ENCODE measurements around the gene RBBP4.
"Not testable (repeated sequence)": the region's sequence is repeated elsewhere in the genome, so short reads cannot be mapped to it uniquely, and the experiment has no call there.

RBBP4 gene

DNA sequence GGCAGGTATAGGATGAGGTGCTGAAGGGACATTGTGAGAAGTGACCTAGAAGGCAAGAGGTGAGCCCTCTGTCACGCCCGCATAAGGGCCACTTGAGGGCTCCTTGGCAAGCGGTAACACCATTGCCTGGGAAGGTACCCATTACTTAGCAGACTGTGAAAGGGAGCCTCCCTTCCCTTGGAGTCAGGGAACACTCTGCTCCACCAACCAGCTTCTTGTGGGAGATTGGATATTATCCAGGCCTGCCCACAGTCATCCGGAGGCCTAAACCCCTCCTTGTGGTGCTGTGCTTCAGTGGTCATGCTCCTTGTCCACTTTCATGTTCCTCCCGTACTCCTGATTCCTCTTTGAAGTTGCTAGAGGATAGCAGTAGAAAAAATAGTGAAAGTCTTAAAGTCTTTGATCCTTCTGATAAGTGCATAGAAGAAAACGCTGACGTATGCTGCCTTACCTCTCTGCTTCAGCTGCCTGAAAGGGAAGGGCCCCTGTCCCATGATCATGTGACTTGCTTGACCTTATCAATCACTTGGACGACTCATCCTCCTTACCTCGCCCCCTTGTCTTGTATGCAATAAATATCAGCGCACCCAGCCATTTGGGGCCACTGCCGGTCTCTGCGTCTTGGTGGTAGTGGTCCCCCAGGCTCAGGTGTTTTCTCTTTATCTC, 16.0 kb downstream of the RBBP4 start:
- Histone ChIP-seq H3K27me3 (ENCODE audit: control insufficient read depth, insufficient read depth, low read length, poor library complexity, severe bottlenecking) (no peaks in the 10 kb centered on the region), H3K9me3 (ENCODE audit: control insufficient read depth, low read length) (no peaks in the 10 kb centered on the region), H3K27ac (ENCODE audit: insufficient read depth, low read depth, low read length, poor library complexity, severe bottlenecking) (no peak overlapping the region), H3K4me3 (ENCODE audit: insufficient read depth, low read depth, low read length) (no peak overlapping the region), H3K36me3 (ENCODE audit: control insufficient read depth, insufficient read depth, low read length) (peaks cover 72% of the 10 kb centered on the region), H3K4me1 (ENCODE audit: control insufficient read depth, insufficient read depth, low read length) (no peaks in the 10 kb centered on the region)
- WGBS, 2 experiments, result 95 to 96% methylated on average over 12 of the region's 12 CpGs

GRCh38 chr1:32668716-32669115, 17.7 kb downstream of the RBBP4 start:
- H3K27ac ChIP-seq (ENCODE audit: insufficient read depth, low read depth, low read length, poor library complexity, severe bottlenecking); H3K9me3 ChIP-seq (ENCODE audit: control insufficient read depth, low read length); H3K27me3 ChIP-seq (ENCODE audit: control insufficient read depth, insufficient read depth, low read length, poor library complexity, severe bottlenecking); H3K4me1 ChIP-seq (ENCODE audit: control insufficient read depth, insufficient read depth, low read length); H3K4me3 ChIP-seq (ENCODE audit: insufficient read depth, low read depth, low read length): not testable (repeated sequence)
- peaks cover 72% of the 10 kb centered on the region for H3K36me3 ChIP-seq (ENCODE audit: control insufficient read depth, insufficient read depth, low read length)
- 96 to 100% methylated on average over 5 of the region's 5 CpGs for WGBS, 2 experiments

DNA sequence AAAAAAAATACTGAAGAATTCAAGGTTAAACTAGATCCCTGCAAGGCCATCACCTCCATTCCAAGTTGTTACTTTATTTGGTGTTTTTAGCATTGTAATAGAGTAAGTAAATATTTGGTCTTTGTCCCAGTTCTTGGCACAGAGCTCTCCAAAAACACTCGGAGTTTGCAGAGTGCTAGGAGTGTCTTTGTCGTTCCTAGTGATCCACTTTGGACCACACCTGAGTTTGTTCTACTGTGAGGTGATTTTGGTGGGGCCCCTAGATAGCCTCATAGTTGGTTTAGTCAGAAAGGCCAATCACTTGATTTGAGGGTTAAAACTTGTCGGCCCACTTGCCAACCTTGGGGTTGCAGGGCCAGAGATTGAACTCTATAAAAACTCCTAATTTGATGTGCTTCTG, 25.9 kb downstream of the RBBP4 start:
- no peaks in the 10 kb centered on the region for H3K9me3 ChIP-seq (ENCODE audit: control insufficient read depth, low read length)
- WGBS, 2 experiments, result 65 to 66% methylated on average over 3 of the region's 3 CpGs
- H3K4me1 ChIP-seq (ENCODE audit: control insufficient read depth, insufficient read depth, low read length), result no peaks in the 10 kb centered on the region
- no peak overlapping the region for H3K27ac ChIP-seq (ENCODE audit: insufficient read depth, low read depth, low read length, poor library complexity, severe bottlenecking)
- no peaks in the 10 kb centered on the region for H3K27me3 ChIP-seq (ENCODE audit: control insufficient read depth, insufficient read depth, low read length, poor library complexity, severe bottlenecking)
- H3K36me3 ChIP-seq (ENCODE audit: control insufficient read depth, insufficient read depth, low read length), result peaks cover 63% of the 10 kb centered on the region
- H3K4me3 ChIP-seq (ENCODE audit: insufficient read depth, low read depth, low read length), result no peak overlapping the region

DNA sequence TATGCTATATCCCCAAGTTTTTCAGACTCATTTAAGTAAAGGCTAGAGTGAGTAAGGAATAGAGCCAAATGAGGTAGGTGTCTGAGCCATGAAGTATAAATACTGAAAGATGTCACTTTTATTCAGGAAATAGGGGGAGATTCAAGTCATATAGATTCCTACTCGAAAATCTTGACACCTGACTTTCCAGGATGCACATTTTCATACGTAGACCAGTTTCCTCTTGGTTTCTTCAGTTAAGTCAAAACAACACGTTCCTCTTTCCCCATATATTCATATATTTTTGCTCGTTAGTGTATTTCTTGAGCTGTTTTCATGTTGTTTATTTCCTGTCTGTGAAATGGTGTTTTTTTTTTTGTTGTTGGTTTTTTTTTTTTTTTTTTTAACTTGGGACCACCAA, 29.0 kb downstream of the RBBP4 start:
- H3K9me3 ChIP-seq (ENCODE audit: control insufficient read depth, low read length); H3K4me3 ChIP-seq (ENCODE audit: insufficient read depth, low read depth, low read length); H3K27me3 ChIP-seq (ENCODE audit: control insufficient read depth, insufficient read depth, low read length, poor library complexity, severe bottlenecking); H3K27ac ChIP-seq (ENCODE audit: insufficient read depth, low read depth, low read length, poor library complexity, severe bottlenecking); H3K4me1 ChIP-seq (ENCODE audit: control insufficient read depth, insufficient read depth, low read length): not testable (repeated sequence)
- 95 to 97% methylated on average over 2 of the region's 4 CpGs for WGBS, 2 experiments
- H3K36me3 ChIP-seq (ENCODE audit: control insufficient read depth, insufficient read depth, low read length), result peaks cover 49% of the 10 kb centered on the region

GRCh38 chr1:32680642-32681041, 29.6 kb downstream of the RBBP4 start:
- 97 to 98% methylated on average over 1 of the region's 1 CpG for WGBS, 2 experiments
- H3K27ac ChIP-seq (ENCODE audit: insufficient read depth, low read depth, low read length, poor library complexity, severe bottlenecking), result no peak overlapping the region
- H3K27me3 ChIP-seq (ENCODE audit: control insufficient read depth, insufficient read depth, low read length, poor library complexity, severe bottlenecking), result no peaks in the 10 kb centered on the region
- no peak overlapping the region for H3K4me3 ChIP-seq (ENCODE audit: insufficient read depth, low read depth, low read length)
- peaks cover 48% of the 10 kb centered on the region for H3K36me3 ChIP-seq (ENCODE audit: control insufficient read depth, insufficient read depth, low read length)
- no peaks in the 10 kb centered on the region for H3K9me3 ChIP-seq (ENCODE audit: control insufficient read depth, low read length)
- H3K4me1 ChIP-seq (ENCODE audit: control insufficient read depth, insufficient read depth, low read length), result no peaks in the 10 kb centered on the region

DNA sequence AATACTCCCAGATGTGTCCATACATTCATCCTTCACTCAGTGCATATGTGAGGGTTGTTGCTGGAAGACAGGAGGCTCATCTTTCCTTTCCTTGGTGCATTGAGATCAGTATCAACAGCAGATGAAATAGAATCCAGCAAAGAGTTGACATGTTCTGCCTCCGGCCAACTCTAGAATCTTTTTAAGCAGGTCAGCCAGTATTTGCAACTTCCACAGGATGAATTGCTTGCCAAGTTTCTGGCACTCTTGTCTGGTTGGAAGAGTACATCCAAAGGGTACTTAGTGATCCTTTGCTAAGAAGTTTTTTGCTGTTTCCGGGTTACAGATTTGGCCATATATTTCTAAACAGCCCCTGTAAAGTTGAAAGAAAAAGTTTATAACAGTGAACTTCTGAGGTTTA, 30.5 kb downstream of the RBBP4 start:
- 91 to 96% methylated on average over 2 of the region's 2 CpGs for WGBS, 2 experiments
- peaks cover 39% of the 10 kb centered on the region for H3K36me3 ChIP-seq (ENCODE audit: control insufficient read depth, insufficient read depth, low read length)
- H3K4me3 ChIP-seq (ENCODE audit: insufficient read depth, low read depth, low read length), result no peak overlapping the region
- no peaks in the 10 kb centered on the region for H3K4me1 ChIP-seq (ENCODE audit: control insufficient read depth, insufficient read depth, low read length)
- H3K9me3 ChIP-seq (ENCODE audit: control insufficient read depth, low read length), result no peaks in the 10 kb centered on the region
- H3K27ac ChIP-seq (ENCODE audit: insufficient read depth, low read depth, low read length, poor library complexity, severe bottlenecking), result no peak overlapping the region
- no peaks in the 10 kb centered on the region for H3K27me3 ChIP-seq (ENCODE audit: control insufficient read depth, insufficient read depth, low read length, poor library complexity, severe bottlenecking)

- peaks cover 35% of the 10 kb centered on the region for H3K36me3 ChIP-seq (ENCODE audit: control insufficient read depth, insufficient read depth, low read length)
- H3K4me1 ChIP-seq (ENCODE audit: control insufficient read depth, insufficient read depth, low read length), result no peaks in the 10 kb centered on the region
- 91 to 100% methylated on average over 3 of the region's 3 CpGs for WGBS, 2 experiments
- H3K27me3 ChIP-seq (ENCODE audit: control insufficient read depth, insufficient read depth, low read length, poor library complexity, severe bottlenecking), result no peaks in the 10 kb centered on the region
- no peak overlapping the region for H3K4me3 ChIP-seq (ENCODE audit: insufficient read depth, low read depth, low read length)
- no peaks in the 10 kb centered on the region for H3K9me3 ChIP-seq (ENCODE audit: control insufficient read depth, low read length)
- no peak overlapping the region for H3K27ac ChIP-seq (ENCODE audit: insufficient read depth, low read depth, low read length, poor library complexity, severe bottlenecking)
These were observed 31.0 kb downstream of the RBBP4 start for GRCh38 chr1:32681999-32682398.

GRCh38 chr1:32683397-32683796, 32.4 kb downstream of the RBBP4 start:
- Histone ChIP-seq H3K36me3 (ENCODE audit: control insufficient read depth, insufficient read depth, low read length) (peaks cover 27% of the 10 kb centered on the region), H3K4me1 (ENCODE audit: control insufficient read depth, insufficient read depth, low read length) (no peaks in the 10 kb centered on the region), H3K27me3 (ENCODE audit: control insufficient read depth, insufficient read depth, low read length, poor library complexity, severe bottlenecking) (no peaks in the 10 kb centered on the region), H3K27ac (ENCODE audit: insufficient read depth, low read depth, low read length, poor library complexity, severe bottlenecking) (no peak overlapping the region), H3K4me3 (ENCODE audit: insufficient read depth, low read depth, low read length) (no peak overlapping the region), H3K9me3 (ENCODE audit: control insufficient read depth, low read length) (no peaks in the 10 kb centered on the region)
- WGBS, 2 experiments, result 92 to 93% methylated on average over 3 of the region's 3 CpGs

GRCh38 chr1:32684167-32684811, 33.3 kb downstream of the RBBP4 start:
- WGBS, 2 experiments, result 85 to 92% methylated on average over 2 of the region's 2 CpGs
- Histone ChIP-seq H3K4me1 (ENCODE audit: control insufficient read depth, insufficient read depth, low read length) (no peaks in the 10 kb centered on the region), H3K4me3 (ENCODE audit: insufficient read depth, low read depth, low read length) (no peak overlapping the region), H3K36me3 (ENCODE audit: control insufficient read depth, insufficient read depth, low read length) (peaks cover 24% of the 10 kb centered on the region), H3K27ac (ENCODE audit: insufficient read depth, low read depth, low read length, poor library complexity, severe bottlenecking) (no peak overlapping the region), H3K9me3 (ENCODE audit: control insufficient read depth, low read length) (no peaks in the 10 kb centered on the region), H3K27me3 (ENCODE audit: control insufficient read depth, insufficient read depth, low read length, poor library complexity, severe bottlenecking) (no peaks in the 10 kb centered on the region)

DNA sequence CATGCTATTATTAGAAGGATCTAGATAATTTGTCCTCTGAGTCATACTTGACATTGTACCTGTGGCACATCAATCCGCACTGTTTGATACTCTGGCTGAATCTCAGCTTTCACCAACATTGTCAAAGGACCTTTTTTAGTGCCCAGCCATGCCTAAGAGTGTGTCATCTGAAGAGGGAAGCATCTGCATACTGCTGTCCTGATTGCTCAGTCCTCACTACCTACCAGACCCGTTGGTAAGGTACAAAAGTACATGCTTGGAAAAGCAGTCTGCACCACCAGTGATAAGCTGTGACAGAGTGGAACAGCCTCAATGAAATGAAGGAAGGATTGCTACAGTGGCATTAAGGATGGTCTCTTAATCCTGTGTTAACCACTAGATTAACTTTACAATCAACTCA, 34.5 kb downstream of the RBBP4 start:
- H3K9me3 ChIP-seq (ENCODE audit: control insufficient read depth, low read length), result no peaks in the 10 kb centered on the region
- peaks cover 18% of the 10 kb centered on the region for H3K36me3 ChIP-seq (ENCODE audit: control insufficient read depth, insufficient read depth, low read length)
- WGBS, 2 experiments, result 91 to 93% methylated on average over 2 of the region's 2 CpGs
- H3K27ac ChIP-seq (ENCODE audit: insufficient read depth, low read depth, low read length, poor library complexity, severe bottlenecking), result no peak overlapping the region
- H3K4me1 ChIP-seq (ENCODE audit: control insufficient read depth, insufficient read depth, low read length), result no peaks in the 10 kb centered on the region
- no peaks in the 10 kb centered on the region for H3K27me3 ChIP-seq (ENCODE audit: control insufficient read depth, insufficient read depth, low read length, poor library complexity, severe bottlenecking)
- no peak overlapping the region for H3K4me3 ChIP-seq (ENCODE audit: insufficient read depth, low read depth, low read length)
